Head of caudate nucleus (tissue), 42 donors: ENCODE data around the gene HIKESHI.
"Not testable (repeated sequence)": the region's sequence is repeated elsewhere in the genome, so short reads cannot be mapped to it uniquely, and the experiment has no call there.

Experiments
- DNase-seq, 42 donors: peaks; one replicate each; pipeline versions ENCODE4 v3.0.0 to v3.0.0-alpha.2; 2020 to 2021; ENCODE audit warnings: mixed read lengths in 7 of 42
- intact Hi-C: fragments of 100-400 bp; cut with DNase I; formaldehyde crosslinking; loops from one replicate; pipeline ENCODE4 v1.15.0; 2022

HIKESHI gene

GRCh38 chr11:86289508-86290280 is 12.3 kb upstream of the HIKESHI start:
- DNase-seq: not testable (repeated sequence)

GRCh38 chr11:86291466-86292262 is 10.4 kb upstream of the HIKESHI start:
- peak in 37 of 42 donors; percentile 15 to 80 (median 53) for DNase-seq
- intact Hi-C loops: loop anchor here (10.0 kb wide), 1 partner anchor 347 kb away; no protein-coding TSS in a partner anchor

More at GRCh38 chr11:86289508-86290280, 12.3 kb upstream of the HIKESHI start:
- intact Hi-C loops: loop anchor here (10.0 kb wide), 2 partner anchors 345 to 435 kb away; partner anchors contain the start of gene CCDC83

DNA sequence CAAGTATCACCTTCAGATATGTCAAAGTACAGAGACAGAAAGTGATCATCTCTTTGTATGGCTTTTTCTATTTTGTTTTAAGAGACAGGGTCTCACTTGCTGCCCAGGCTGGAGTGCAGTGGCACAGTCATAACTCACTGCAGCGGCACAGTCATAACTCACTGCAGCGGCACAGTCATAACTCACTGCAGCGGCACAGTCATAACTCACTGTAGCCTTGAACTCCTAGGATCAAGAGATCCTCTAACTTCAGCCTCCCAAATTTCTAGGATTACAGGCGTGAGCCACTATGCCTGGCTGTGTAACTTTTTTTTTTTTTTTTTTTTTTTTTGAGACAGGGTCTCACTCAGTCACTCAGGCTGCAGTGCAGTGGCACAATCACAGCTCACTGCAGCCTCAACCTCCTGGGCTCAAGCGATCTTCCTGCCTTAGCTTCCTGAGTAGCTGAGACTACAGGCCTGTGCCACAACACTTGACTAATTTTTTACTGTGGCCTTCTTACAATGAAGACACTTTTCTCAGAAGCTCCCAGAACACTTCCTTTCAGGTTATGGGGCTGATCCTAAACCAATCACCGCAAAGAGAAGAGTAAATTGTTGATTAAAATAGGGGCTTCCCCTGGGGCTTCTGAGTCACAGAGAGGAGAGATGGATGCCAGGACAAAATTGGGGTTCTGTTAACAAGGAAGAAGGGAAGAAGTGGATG is 9.0 kb upstream of the HIKESHI start:
- DNase-seq: no peak
- intact Hi-C loops: loop anchor here (10.0 kb wide), 1 partner anchor 348 kb away; no protein-coding TSS in a partner anchor

GRCh38 chr11:86294026-86294425 is 8.0 kb upstream of the HIKESHI start:
- intact Hi-C loops: loop anchor here (10.0 kb wide), 1 partner anchor 349 kb away; no protein-coding TSS in a partner anchor
- DNase-seq: no peak

DNA sequence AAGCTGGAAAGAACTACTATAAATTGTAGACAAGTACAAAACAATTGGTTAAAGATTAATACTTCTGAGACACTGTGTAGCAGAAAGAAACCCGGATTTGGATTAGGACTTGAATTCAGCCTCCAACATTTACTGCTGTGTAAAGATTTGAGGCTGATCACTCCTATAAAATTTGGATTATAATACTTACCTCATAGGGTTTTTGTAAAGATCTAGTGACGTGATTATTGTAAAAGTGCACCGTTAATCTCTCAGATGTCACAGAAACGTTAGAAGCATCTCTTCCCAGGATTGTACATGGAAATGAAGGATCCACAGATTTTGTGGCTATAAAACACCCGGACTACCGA is 323 bp upstream of the HIKESHI start:
- intact Hi-C loops: loop anchor here (2.0 kb wide), 1 partner anchor 57 kb away; the partner anchor contains the start of gene EED
- no peak for DNase-seq

GRCh38 chr11:86303257-86303656 is 1.2 kb downstream of the HIKESHI start:
- DNase-seq: no peak

GRCh38 chr11:86308710-86309109 is 6.7 kb downstream of the HIKESHI start:
- DNase-seq, intact Hi-C loops: not testable (repeated sequence)

More at GRCh38 chr11:86303257-86303656, 1.2 kb downstream of the HIKESHI start:
- intact Hi-C loops: loop anchor here (2.0 kb wide), 1 partner anchor 58 kb away; the partner anchor contains the start of gene EED

DNA sequence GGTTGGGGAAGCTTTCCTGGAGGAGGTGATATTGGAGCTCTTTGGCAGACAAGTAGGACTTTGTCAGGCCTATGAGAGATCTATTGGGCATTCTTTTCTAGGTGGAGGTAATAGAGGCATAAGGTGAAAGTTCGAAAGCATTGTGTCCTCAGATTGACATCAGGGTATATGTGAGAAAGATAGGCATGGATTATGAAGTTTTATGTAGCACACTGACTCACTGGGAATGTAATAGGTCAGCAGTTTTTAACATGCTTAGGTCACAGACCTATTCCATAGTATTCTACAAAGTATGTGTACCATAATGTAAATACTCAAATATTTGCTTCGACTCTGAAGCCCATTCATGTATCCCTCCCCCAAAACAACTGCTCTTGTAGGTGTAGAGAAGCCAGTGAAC is 11.8 kb downstream of the HIKESHI start:
- no peak for DNase-seq
- intact Hi-C loops: no loop called here

- intact Hi-C loops: no loop called here
Measured at GRCh38 chr11:86314636-86315035, 12.6 kb downstream of the HIKESHI start.

DNA sequence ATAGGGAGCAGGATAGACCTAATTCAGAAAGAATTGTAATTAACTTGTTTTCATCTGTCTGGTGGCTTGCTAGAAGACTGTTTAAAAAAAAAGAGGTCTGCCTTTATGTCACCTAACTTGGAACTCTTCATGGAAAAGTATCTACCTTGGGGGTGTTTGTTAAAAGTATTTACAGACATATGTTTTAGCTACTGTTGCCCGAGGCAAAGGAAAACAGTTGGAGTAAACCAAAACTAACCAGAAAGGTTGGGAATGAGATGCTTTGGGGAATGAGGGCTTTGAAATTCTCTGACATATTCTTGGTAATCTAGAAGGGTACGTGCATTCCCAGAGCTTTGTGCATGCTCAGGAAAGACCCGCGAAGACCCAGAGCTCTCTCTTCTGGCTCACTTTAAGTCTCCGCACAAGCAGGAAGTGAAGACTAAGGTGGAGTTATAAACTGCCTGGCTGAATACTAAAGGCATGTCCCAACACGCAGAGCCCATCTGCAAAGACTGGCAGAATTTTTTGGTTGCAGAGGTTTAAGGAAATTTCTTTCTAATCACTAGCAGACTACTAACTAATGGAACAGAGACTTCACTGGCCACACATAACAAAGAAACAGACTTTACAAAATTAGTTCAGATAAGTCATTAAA is 33.2 kb downstream of the HIKESHI start:
- no peak for DNase-seq
- intact Hi-C loops: no loop called here

More at GRCh38 chr11:86314636-86315035, 12.6 kb downstream of the HIKESHI start:
- no peak for DNase-seq

GRCh38 chr11:86337227-86337626 is 35.2 kb downstream of the HIKESHI start:
- intact Hi-C loops: no loop called here
- no peak for DNase-seq

- no peak for DNase-seq
- intact Hi-C loops: no loop called here
Measured at GRCh38 chr11:86341382-86341781, 39.3 kb downstream of the HIKESHI start.

DNA sequence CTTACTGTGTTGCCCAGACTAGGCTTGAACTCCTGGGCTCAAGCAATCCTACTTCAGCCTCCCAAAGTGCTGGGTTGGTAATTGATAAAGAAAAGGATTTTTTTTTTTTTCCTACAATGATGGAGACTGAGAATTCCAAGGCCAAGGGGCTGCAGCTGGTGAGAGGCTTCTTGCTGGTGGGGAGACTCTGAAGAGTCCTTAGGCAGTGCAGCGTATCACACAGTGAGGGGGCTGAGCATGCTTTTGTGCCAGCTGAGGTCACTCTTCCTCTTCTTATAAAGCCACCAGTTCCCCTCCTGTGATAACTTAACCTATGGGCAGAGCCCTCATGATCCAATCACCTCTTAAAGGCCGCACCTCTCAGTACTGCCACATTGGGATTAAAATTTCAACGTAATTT is 44.5 kb downstream of the HIKESHI start:
- intact Hi-C loops: no loop called here
- DNase-seq: no peak

DNA sequence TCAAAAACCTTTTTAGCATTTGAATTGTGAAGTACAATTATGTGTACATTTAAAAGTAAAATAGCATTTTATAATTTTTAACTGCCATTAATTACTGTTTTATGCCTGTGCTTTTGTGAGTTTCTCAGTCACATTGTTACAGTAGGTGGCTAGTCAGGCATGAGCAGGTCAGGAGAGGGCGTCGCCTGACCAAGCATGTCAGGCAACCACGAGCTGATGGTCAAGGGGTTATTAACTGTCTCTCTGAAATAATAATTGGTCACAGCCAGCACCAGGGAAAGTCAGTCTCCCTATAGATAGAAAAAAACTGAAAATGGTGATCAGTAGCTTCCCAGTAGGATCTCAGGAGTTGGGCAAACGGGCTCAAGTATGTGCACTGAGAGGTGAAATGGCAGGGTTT is 53.2 kb downstream of the HIKESHI start:
- intact Hi-C loops: no loop called here
- no peak for DNase-seq

GRCh38 chr11:86357412-86357811 is 55.4 kb downstream of the HIKESHI start:
- DNase-seq, intact Hi-C loops: not testable (repeated sequence)

- intact Hi-C loops: no loop called here
- no peak for DNase-seq
Measured at GRCh38 chr11:86358720-86359119, 56.7 kb downstream of the HIKESHI start.

DNA sequence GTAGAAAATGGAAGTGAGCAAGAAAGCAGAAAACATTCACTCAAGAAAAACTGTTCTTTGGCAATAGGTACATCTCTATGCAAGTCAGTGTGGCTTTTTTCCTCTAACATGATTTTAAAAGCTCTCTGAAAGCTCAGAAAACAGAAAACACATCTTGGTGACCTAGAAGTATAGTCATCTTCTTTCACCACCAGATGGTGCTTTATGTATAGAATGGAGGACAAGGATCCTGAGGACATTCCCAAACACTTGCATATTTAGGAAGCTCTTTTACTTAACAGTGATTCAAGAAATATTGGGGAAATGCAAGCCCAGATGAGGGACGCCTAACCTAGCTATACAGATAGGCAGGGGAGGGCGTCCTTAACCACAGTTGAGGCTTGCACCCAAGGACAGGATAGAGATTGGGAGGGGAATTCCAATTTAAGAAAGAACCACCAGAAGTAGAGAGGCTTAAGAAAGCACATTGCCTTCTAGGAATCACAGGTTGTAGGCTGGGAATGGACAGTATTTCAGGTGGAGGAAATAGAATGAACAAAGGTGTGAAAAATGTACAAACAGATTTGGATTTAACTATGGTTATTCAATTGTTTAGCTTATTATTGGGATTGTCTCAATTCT is 58.8 kb downstream of the HIKESHI start:
- no peak for DNase-seq
- intact Hi-C loops: no loop called here

DNA sequence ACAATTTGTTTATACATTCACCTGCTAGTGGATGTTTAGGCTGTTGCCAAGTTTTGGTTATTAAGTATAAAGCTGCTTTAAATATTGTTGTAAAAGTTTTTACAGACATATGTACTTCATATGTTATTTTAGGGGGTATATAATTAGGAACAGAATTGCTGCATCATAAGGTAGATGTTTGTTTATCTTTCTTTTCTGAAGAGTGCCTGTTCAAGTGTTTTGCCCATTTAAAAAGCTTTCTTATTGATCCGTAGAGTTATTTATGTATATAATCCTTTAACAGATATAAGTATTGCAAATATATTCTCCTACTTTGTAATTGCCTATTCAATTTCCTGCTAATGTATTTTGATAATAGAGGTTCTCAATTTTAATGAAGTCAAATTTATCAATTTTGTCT is 61.4 kb downstream of the HIKESHI start:
- no peak for DNase-seq
- intact Hi-C loops: no loop called here
